Adrenal gland (tissue), 12 donors: ENCODE measurements around the gene KLHL25. TPM values are rescaled to one million over a fixed set of nuclear protein-coding genes. Genes with fewer than 3 reads are reported as not detected.
A peak's percentile ranks its signal among the peaks of the same experiment; 100 is the strongest.

Experiments used
- DNase-seq, 7 donors: peaks; one replicate each; pipeline ENCODE4 v3.0.0-alpha.2; 2019 to 2020
- H3K27ac ChIP-seq, 5 donors: fragments of 200-600 bp; sonication (generic) in 4 of 5; 1 replicate in 3 of 5; 2 replicates in 2 of 5; pipeline versions ENCODE4 v1.5.1 to v1.8.0; 2016 to 2020; ENCODE audit warnings: mild to moderate bottlenecking in 1 of 5
- H3K27me3 ChIP-seq: fragments of 200-600 bp; 2 replicates; pipeline ENCODE4 v1.8.0; 2021
- H3K36me3 ChIP-seq, 2 donors: fragments of 200-600 bp; replicated peaks in 1 of 2; 1 replicate in 1 of 2; 2 replicates in 1 of 2; pipeline versions ENCODE4 v1.5.1 to v1.8.0; 2018 to 2022
- H3K4me1 ChIP-seq, 2 donors: fragments of 200-600 bp; replicated peaks in 1 of 2; 1 replicate in 1 of 2; 2 replicates in 1 of 2; pipeline versions ENCODE4 v1.5.1 to v1.8.0; 2018 to 2021
- H3K4me3 ChIP-seq, 4 donors: fragments of 200-600 bp; sonication (generic) in 3 of 4; one replicate each; pipeline ENCODE4 v1.5.1; 2016 to 2018
- H3K9me3 ChIP-seq, 3 donors: fragments of 200-600 bp; sonication (generic) in 1 of 3; replicated peaks in 1 of 3; 1 replicate in 2 of 3; 2 replicates in 1 of 3; pipeline versions ENCODE4 v1.5.1 to v1.8.0; 2016 to 2021
- CTCF ChIP-seq, 6 experiments: fragments of 450-650 bp in 4 of 6; fragments of 200-600 bp in 2 of 6; sonication (generic) in 1 of 6; IDR thresholded peaks; 1 replicate in 5 of 6; 2 replicates in 1 of 6; pipeline versions ENCODE4 v1.5.1 to v1.8.0; 2016 to 2021; ENCODE audit warnings: antibody characterized with exemption in 6 of 6, mild to moderate bottlenecking in 2 of 6, moderate library complexity in 1 of 6
- POLR2A ChIP-seq, 2 donors: fragments of 450-650 bp; IDR thresholded peaks; one replicate each; pipeline ENCODE4 v1.6.1; 2017; ENCODE audit warnings: antibody characterized with exemption in 2 of 2, mild to moderate bottlenecking in 2 of 2, moderate library complexity in 1 of 2
- WGBS, 4 donors: extraction: QIAGEN DNeasy Blood & Tissue Kit in 2 of 4; methylation state at CpG; one replicate each; pipeline versions ENCODE4 v1.1.5 to v1.1.7; 2013 to 2017; 5-methylcytosine and 5-hydroxymethylcytosine counted together
- intact Hi-C, 2 donors: fragments of 100-400 bp; cut with DNase I; formaldehyde crosslinking; loops; one replicate each; pipeline versions ENCODE4 v1.14.1 to v1.15.0; 2022 to 2023
- polyA plus RNA-seq, 3 donors: library from polyadenylated mRNA; stranded (reverse); fragments of 200-250 nt in 2 of 3; fragments of 350-450 nt in 1 of 3; fragmentation: Illumina TruSeq in 1 of 3; extraction: RNeasy Lipid Tissue Mini Kit (QIAGEN cat#74804) in 1 of 3; gene quantifications; one replicate each; pipeline ENCODE4 v1.2.3, GENCODE V29; 2013 to 2014
- total RNA-seq, 9 donors: library from RNA; depleted of rRNA in 4 of 9; stranded (reverse); fragments of >200 nt in 4 of 9; fragments of 120-200 nt in 1 of 9; fragmentation: NEBNext Ultra II Directional in 1 of 9; extraction: Animal tissue kit (Norgen Biotek cat#: 25700) in 1 of 9; gene quantifications; one replicate each; pipeline versions ENCODE4 v1.1.0 to v1.2.4, GENCODE V29; 2013 to 2023
- donor health status: healthy with polysubstance abuse.
- donor health status: Bipolar disorder and iron deficiency.
- donor health status: DM: yes; HTN: yes; CAD: no.
- donor health status: DM: no; HTN: no; CAD: no.
- donor health status: DM: no; HTN: no; CAD: no.
- donor health status: DM: yes; HTN: yes; CAD: no.

KLHL25 gene
- total and polyA plus RNA-seq, 12 donors: 1.4 to 6.2 (median 4.1) TPM

GRCh38 chr15:85771781-85772445 lies 22.8 kb downstream of the KLHL25 start:
- Histone ChIP-seq H3K4me3 (no peak overlapping the region), H3K36me3 (no peaks in the 10 kb centered on the region), H3K9me3 (no peaks in the 10 kb centered on the region), H3K27me3 (no peaks in the 10 kb centered on the region), H3K4me1 (no peaks in the 10 kb centered on the region), H3K27ac (peak overlapping the region in 3 of 5 donors; percentile 57 to 92 (median 76))
- intact Hi-C loops: no loop called here
- peak in 6 of 7 donors; percentile 37 to 65 (median 50) for DNase-seq
- TF ChIP-seq POLR2A (IDR thresholded peaks at IDR 0.05) (no peak), CTCF (IDR thresholded peaks at IDR 0.05) (no peak)
- WGBS, 4 donors: 61 to 68% (median 64%) methylated on average over 7 to 13 of the region's 13 CpGs

GRCh38 chr15:85771271-85771670 lies 23.5 kb downstream of the KLHL25 start:
- Histone ChIP-seq H3K9me3 (no peaks in the 10 kb centered on the region), H3K36me3 (no peaks in the 10 kb centered on the region), H3K27me3 (no peaks in the 10 kb centered on the region), H3K4me3 (no peak overlapping the region), H3K4me1 (no peaks in the 10 kb centered on the region), H3K27ac (peak overlapping the region in 3 of 5 donors; percentile 30 to 92 (median 76))
- TF ChIP-seq POLR2A (IDR thresholded peaks at IDR 0.05) (no peak), CTCF (IDR thresholded peaks at IDR 0.05) (no peak)
- WGBS, 4 donors: 78 to 83% (median 82%) methylated on average over 4 to 5 of the region's 5 CpGs
- no peak for DNase-seq
- intact Hi-C loops: no loop called here

GRCh38 chr15:85770096-85771041 lies 24.4 kb downstream of the KLHL25 start:
- no peaks in the 10 kb centered on the region for H3K9me3 ChIP-seq
- TF ChIP-seq CTCF (IDR thresholded peaks at IDR 0.05): no peak
- no peak for TF ChIP-seq POLR2A (IDR thresholded peaks at IDR 0.05)
- no peaks in the 10 kb centered on the region for H3K27me3 ChIP-seq
- DNase-seq: no peak
- H3K4me3 ChIP-seq: no peak overlapping the region
- no peaks in the 10 kb centered on the region for H3K36me3 ChIP-seq
- no peaks in the 10 kb centered on the region for H3K4me1 ChIP-seq
- WGBS, 4 donors: 90 to 96% (median 94%) methylated on average over 13 to 21 of the region's 21 CpGs
- intact Hi-C loops: no loop called here
- peak overlapping the region in 2 of 5 donors; percentile 61 to 73 for H3K27ac ChIP-seq

GRCh38 chr15:85769182-85769900 lies 25.4 kb downstream of the KLHL25 start:
- H3K4me1 ChIP-seq: no peaks in the 10 kb centered on the region
- peak overlapping the region in 1 of 5 donors; percentile 73 for H3K27ac ChIP-seq
- H3K4me3 ChIP-seq: no peak overlapping the region
- no peaks in the 10 kb centered on the region for H3K27me3 ChIP-seq
- intact Hi-C loops: no loop called here
- 96 to 98% (median 97%) methylated on average over 29 to 42 of the region's 42 CpGs for WGBS, 4 donors
- DNase-seq: no peak
- H3K9me3 ChIP-seq: no peaks in the 10 kb centered on the region
- H3K36me3 ChIP-seq: no peaks in the 10 kb centered on the region
- no peak for TF ChIP-seq POLR2A (IDR thresholded peaks at IDR 0.05)
- no peak for TF ChIP-seq CTCF (IDR thresholded peaks at IDR 0.05)
